ENCODE data around the gene REPS1.

REPS1 gene

GRCh38 chr6:138920906-138921305 lies 67.1 kb downstream of the REPS1 start:
- no peak for DNase-seq

- DNase-seq: no peak
Measured at GRCh38 chr6:138914701-138915100, 73.4 kb downstream of the REPS1 start.

GRCh38 chr6:138912308-138912707 lies 75.7 kb downstream of the REPS1 start:
- DNase-seq: no peak

GRCh38 chr6:138909975-138910374 lies 78.1 kb downstream of the REPS1 start:
- DNase-seq: no peak

- no peak for DNase-seq
Measured at GRCh38 chr6:138909511-138909910, 78.5 kb downstream of the REPS1 start.

- DNase-seq: no peak
Measured at GRCh38 chr6:138907167-138907566, 80.9 kb downstream of the REPS1 start.

- DNase-seq: no peak
Measured at GRCh38 chr6:138897031-138897430, 91.0 kb downstream of the REPS1 start.

GRCh38 chr6:138896104-138896756 lies 91.8 kb downstream of the REPS1 start:
- no peak for DNase-seq

- no peak for DNase-seq
Measured at GRCh38 chr6:138891255-138891986, 96.6 kb downstream of the REPS1 start.

- DNase-seq: no peak
Measured at GRCh38 chr6:138885156-138885819, 102.8 kb downstream of the REPS1 start.

- no peak for DNase-seq
Measured at GRCh38 chr6:138882369-138883017, 105.6 kb downstream of the REPS1 start.

GRCh38 chr6:138873191-138873590 lies 114.9 kb downstream of the REPS1 start:
- DNase-seq: no peak

- DNase-seq: no peak
Measured at GRCh38 chr6:138869398-138869797, 118.7 kb downstream of the REPS1 start.

- no peak for DNase-seq
Measured at GRCh38 chr6:138868181-138868580, 119.9 kb downstream of the REPS1 start.

- no peak for DNase-seq
Measured at GRCh38 chr6:138865480-138866109, 122.5 kb downstream of the REPS1 start.

GRCh38 chr6:138864343-138864890 lies 123.6 kb downstream of the REPS1 start:
- DNase-seq: no peak

- no peak for DNase-seq
Measured at GRCh38 chr6:138863321-138863720, 124.7 kb downstream of the REPS1 start.

- no peak for DNase-seq
Measured at GRCh38 chr6:138862456-138862855, 125.6 kb downstream of the REPS1 start.

GRCh38 chr6:138857775-138858174 lies 130.3 kb downstream of the REPS1 start:
- DNase-seq: no peak

- no peak for DNase-seq
Measured at GRCh38 chr6:138856654-138857053, 131.4 kb downstream of the REPS1 start.
